ENCODE measurements around the gene MYOM3. TPM values are rescaled to one million over a fixed set of nuclear protein-coding genes. Genes with fewer than 3 reads are reported as not detected.

MYOM3 gene
- total and polyA plus RNA-seq, 2 of the 13 experiments (the other 11 are each of a cell fraction or from before 2014, with no cell fraction given) = 5.8 to 15.3 TPM

- no peak for TF ChIP-seq KIAA2018 (CRISPR knock-in tag; IDR thresholded peaks at IDR 0.05; ENCODE audit: borderline replicate concordance)
- TF ChIP-seq HDAC2 (CRISPR knock-in tag; IDR thresholded peaks at IDR 0.05) = peak; percentile 56; the same call in 1 of the 2 replicates
- TF ChIP-seq JDP2 (CRISPR knock-in tag; IDR thresholded peaks at IDR 0.05; ENCODE audit: borderline replicate concordance) = no peak
- no peak for TF ChIP-seq HIVEP1 (CRISPR knock-in tag; IDR thresholded peaks at IDR 0.05)
- TF ChIP-seq KLF16 (CRISPR knock-in tag; IDR thresholded peaks at IDR 0.05) = 0 out of 4 replicates have a peak, but pooled peaks of 1 of the 2 experiments have one; percentile 20
- TF ChIP-seq SALL2 (CRISPR knock-in tag; IDR thresholded peaks at IDR 0.05) = no peak
- TF ChIP-seq, protein P1, sequence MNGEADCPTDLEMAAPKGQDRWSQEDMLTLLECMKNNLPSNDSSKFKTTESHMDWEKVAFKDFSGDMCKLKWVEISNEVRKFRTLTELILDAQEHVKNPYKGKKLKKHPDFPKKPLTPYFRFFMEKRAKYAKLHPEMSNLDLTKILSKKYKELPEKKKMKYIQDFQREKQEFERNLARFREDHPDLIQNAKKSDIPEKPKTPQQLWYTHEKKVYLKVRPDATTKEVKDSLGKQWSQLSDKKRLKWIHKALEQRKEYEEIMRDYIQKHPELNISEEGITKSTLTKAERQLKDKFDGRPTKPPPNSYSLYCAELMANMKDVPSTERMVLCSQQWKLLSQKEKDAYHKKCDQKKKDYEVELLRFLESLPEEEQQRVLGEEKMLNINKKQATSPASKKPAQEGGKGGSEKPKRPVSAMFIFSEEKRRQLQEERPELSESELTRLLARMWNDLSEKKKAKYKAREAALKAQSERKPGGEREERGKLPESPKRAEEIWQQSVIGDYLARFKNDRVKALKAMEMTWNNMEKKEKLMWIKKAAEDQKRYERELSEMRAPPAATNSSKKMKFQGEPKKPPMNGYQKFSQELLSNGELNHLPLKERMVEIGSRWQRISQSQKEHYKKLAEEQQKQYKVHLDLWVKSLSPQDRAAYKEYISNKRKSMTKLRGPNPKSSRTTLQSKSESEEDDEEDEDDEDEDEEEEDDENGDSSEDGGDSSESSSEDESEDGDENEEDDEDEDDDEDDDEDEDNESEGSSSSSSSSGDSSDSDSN (CRISPR knock-in tag; IDR thresholded peaks at IDR 0.05) = no peak
- no peak for TF ChIP-seq ZIK1 (CRISPR knock-in tag; IDR thresholded peaks at IDR 0.05; ENCODE audit: borderline replicate concordance, low read depth)
- TF ChIP-seq MYC (CRISPR knock-in tag; IDR thresholded peaks at IDR 0.05; ENCODE audit: borderline replicate concordance) = peak; percentile 19; the same call in 1 of the 2 replicates
- TF ChIP-seq ZFP82 (CRISPR knock-in tag; IDR thresholded peaks at IDR 0.05; ENCODE audit: borderline replicate concordance) = peak; percentile 39; the same call in 1 of the 2 replicates
- no peak for TF ChIP-seq ISL2 (CRISPR knock-in tag; IDR thresholded peaks at IDR 0.05)
- TF ChIP-seq ESRRA (CRISPR knock-in tag; IDR thresholded peaks at IDR 0.05; ENCODE audit: low read depth) = no peak; the same call in 1 of the 2 replicates
- TF ChIP-seq ZNF234 (CRISPR knock-in tag; conservative IDR thresholded peaks at IDR 0.05) = no peak
- TF ChIP-seq MXD3 (CRISPR knock-in tag; IDR thresholded peaks at IDR 0.05) = 0 out of 2 replicates have a peak, but pooled peaks have one; percentile 1
- TF ChIP-seq TGIF2 (CRISPR knock-in tag; IDR thresholded peaks at IDR 0.05) = peak; percentile 74
- peak; percentile 57; the same call in 1 of the 2 replicates for TF ChIP-seq GATA4 (IDR thresholded peaks at IDR 0.05; ENCODE audit: borderline replicate concordance, low read depth)
- no peak for TF ChIP-seq CERS6 (CRISPR knock-in tag; IDR thresholded peaks at IDR 0.05)
These were observed 6.7 kb upstream of the MYOM3 start (continued) for GRCh38 chr1:24118410-24119242.

All from HepG2 (cell line).